Fibroblast of lung (primary cell): Measurements from ENCODE around the gene ZP1. TPM values are rescaled to one million over a fixed set of nuclear protein-coding genes. Genes with fewer than 3 reads are reported as not detected.

Source experiments
- DNase-seq, 2 donors: peaks; one replicate each; pipeline versions ENCODE4 v3.0.0 to v3.0.0-alpha.2; 2010; ENCODE audit warnings: low read depth in 2 of 2
- H2AFZ ChIP-seq: 2 replicates; pipeline ENCODE4 v1.5.1; 2012; ENCODE audit warnings: low read length, control low read depth, inconsistent platforms
- H3K27ac ChIP-seq: 2 replicates; pipeline ENCODE4 v1.5.1; 2011; ENCODE audit warnings: low read length, control low read depth; ENCODE audit not compliant: insufficient read depth
- H3K27me3 ChIP-seq: 2 replicates; pipeline ENCODE4 v1.5.1; 2011; ENCODE audit warnings: mild to moderate bottlenecking, low read length; ENCODE audit not compliant: control insufficient read depth, insufficient read depth
- H3K36me3 ChIP-seq: 2 replicates; pipeline ENCODE4 v1.5.1; 2011; ENCODE audit warnings: low read length; ENCODE audit not compliant: control insufficient read depth, insufficient read depth
- H3K4me1 ChIP-seq: 2 replicates; pipeline ENCODE4 v1.5.1; 2011; ENCODE audit warnings: low read length; ENCODE audit not compliant: control insufficient read depth, insufficient read depth; ENCODE audit errors: extremely low read depth
- H3K4me2 ChIP-seq: 2 replicates; pipeline ENCODE4 v1.5.1; 2011; ENCODE audit warnings: low read length, control low read depth; ENCODE audit not compliant: insufficient read depth; ENCODE audit errors: extremely low read depth
- H3K4me3 ChIP-seq, 4 experiments: fragments of 200-600 bp in 1 of 4; sonication (generic) in 1 of 4; replicated peaks in 1 of 4; 2 replicates each; pipeline ENCODE4 v1.5.1; 2011 to 2016; ENCODE audit warnings: low read length in 4 of 4, low read depth in 3 of 4, mild to moderate bottlenecking in 3 of 4, control low read depth in 2 of 4, inconsistent platforms in 1 of 4, mixed read lengths in 1 of 4; ENCODE audit not compliant: insufficient read depth in 1 of 4; ENCODE audit errors: control extremely low read depth in 1 of 4
- H3K79me2 ChIP-seq: 2 replicates; pipeline ENCODE4 v1.5.1; 2012; ENCODE audit warnings: mild to moderate bottlenecking, low read length, inconsistent platforms; ENCODE audit not compliant: control insufficient read depth, insufficient read depth
- H3K9ac ChIP-seq: 2 replicates; pipeline ENCODE4 v1.5.1; 2011; ENCODE audit warnings: mild to moderate bottlenecking, low read length, control low read depth; ENCODE audit not compliant: insufficient read depth
- H3K9me3 ChIP-seq: 2 replicates; pipeline ENCODE4 v1.5.1; 2012; ENCODE audit warnings: low read depth, low read length; ENCODE audit not compliant: control insufficient read depth, insufficient read depth
- H4K20me1 ChIP-seq: 2 replicates; pipeline ENCODE4 v1.5.1; 2011; ENCODE audit warnings: low read length; ENCODE audit not compliant: control insufficient read depth, insufficient read depth; ENCODE audit errors: extremely low read depth
- CTCF ChIP-seq, 2 donors: IDR thresholded peaks in 1 of 2; conservative IDR thresholded peaks in 1 of 2; 1 replicate in 1 of 2; 2 replicates in 1 of 2; pipeline ENCODE4 v1.5.1; 2011 to 2012; ENCODE audit warnings: low read length in 2 of 2, control low read depth in 1 of 2, inconsistent platforms in 1 of 2, low read depth in 1 of 2, mild to moderate bottlenecking in 1 of 2
- EZH2 ChIP-seq: IDR thresholded peaks from 2 replicates; pipeline ENCODE4 v1.5.1; 2012; ENCODE audit warnings: low read length, control low read depth, mild to moderate bottlenecking; ENCODE audit errors: missing control alignments
- polyA plus RNA-seq, 2 donors: library from polyadenylated mRNA; depleted of rRNA in 1 of 2; stranded (reverse) in 1 of 2; unstranded in 1 of 2; fragments of >200 nt; gene quantifications; 2 replicates each; pipeline ENCODE4 v1.2.1, GENCODE V29; 2011 to 2012; ENCODE audit warnings: missing spikeins in 1 of 2
- total RNA-seq: library from RNA; depleted of rRNA; stranded (reverse); fragments of >200 nt; gene quantifications from 2 replicates; pipeline ENCODE4 v1.2.1, GENCODE V29; 2014

Gene ZP1
- total and polyA plus RNA-seq, 2 donors (not counting 1 experiment from before 2014, with no cell fraction given) = 0.62 TPM; not detected in 1

- H3K4me1 ChIP-seq = no peaks in the 10 kb centered on the region
- no peak overlapping the region for H3K4me2 ChIP-seq
Observed at GRCh38 chr11:60880643-60881282, 13.4 kb downstream of the ZP1 start.

GRCh38 chr11:60887556-60887955, 20.2 kb downstream of the ZP1 start:
- H3K4me2 ChIP-seq = no peak overlapping the region
- no peak overlapping the region for H2AFZ ChIP-seq
- peak; percentile 27 to 58 for DNase-seq
- no peaks in the 10 kb centered on the region for H4K20me1 ChIP-seq
- H3K79me2 ChIP-seq = no peaks in the 10 kb centered on the region
- no peaks in the 10 kb centered on the region for H3K27me3 ChIP-seq
- peaks cover 3% of the 10 kb centered on the region for H3K36me3 ChIP-seq
- H3K4me1 ChIP-seq = no peaks in the 10 kb centered on the region
- H3K4me3 ChIP-seq = no peak overlapping the region
- H3K9ac ChIP-seq = no peak overlapping the region
- H3K27ac ChIP-seq = no peak overlapping the region
- TF ChIP-seq CTCF (conservative IDR thresholded peaks at IDR 0.05 in 1 of 2, IDR thresholded peaks at IDR 0.05 in 1 of 2; ENCODE audit: low read depth in 1 of 2, low read length in 2 of 2) = peak; percentile 67 to 73
- no peak for TF ChIP-seq EZH2
- no peaks in the 10 kb centered on the region for H3K9me3 ChIP-seq

More at GRCh38 chr11:60880643-60881282, 13.4 kb downstream of the ZP1 start:
- no peak for TF ChIP-seq EZH2
- no peak for TF ChIP-seq CTCF (conservative IDR thresholded peaks at IDR 0.05 in 1 of 2, IDR thresholded peaks at IDR 0.05 in 1 of 2; ENCODE audit: low read depth in 1 of 2, low read length in 2 of 2)
- H3K27ac ChIP-seq = no peak overlapping the region
- H2AFZ ChIP-seq = no peak overlapping the region
- DNase-seq = no peak
- H4K20me1 ChIP-seq = no peaks in the 10 kb centered on the region
- H3K27me3 ChIP-seq = no peaks in the 10 kb centered on the region
- H3K36me3 ChIP-seq = no peaks in the 10 kb centered on the region
- no peak overlapping the region for H3K4me3 ChIP-seq
- H3K9ac ChIP-seq = no peak overlapping the region
- no peaks in the 10 kb centered on the region for H3K79me2 ChIP-seq
- H3K9me3 ChIP-seq = no peaks in the 10 kb centered on the region

- H3K79me2 ChIP-seq = no peaks in the 10 kb centered on the region
- H3K9me3 ChIP-seq = no peaks in the 10 kb centered on the region
- H3K27me3 ChIP-seq = no peaks in the 10 kb centered on the region
- no peak overlapping the region for H3K27ac ChIP-seq
- no peak overlapping the region for H3K4me3 ChIP-seq
- no peak for DNase-seq
- no peak overlapping the region for H3K9ac ChIP-seq
- no peaks in the 10 kb centered on the region for H4K20me1 ChIP-seq
- H3K4me1 ChIP-seq = no peaks in the 10 kb centered on the region
- H3K36me3 ChIP-seq = peaks cover 5% of the 10 kb centered on the region
- no peak overlapping the region for H2AFZ ChIP-seq
- TF ChIP-seq EZH2 (no peak), CTCF (conservative IDR thresholded peaks at IDR 0.05 in 1 of 2, IDR thresholded peaks at IDR 0.05 in 1 of 2; ENCODE audit: low read depth in 1 of 2, low read length in 2 of 2) (no peak)
- no peak overlapping the region for H3K4me2 ChIP-seq
Observed at GRCh38 chr11:60889869-60890311, 22.5 kb downstream of the ZP1 start.
